Astrocyte of the cerebellum (primary cell): ENCODE data around the gene FOXA3.
A peak's percentile ranks its signal among the peaks of the same experiment; 100 is the strongest.

ENCODE experiments used
- DNase-seq: peaks from one replicate; pipeline ENCODE4 v3.0.0-alpha.2; 2011; ENCODE audit warnings: low read depth
- H3K4me3 ChIP-seq: 2 replicates; pipeline ENCODE4 v1.5.1; 2011; ENCODE audit warnings: mild to moderate bottlenecking, low read depth, low read length, moderate library complexity
- in situ Hi-C: cut with HindIII; loops from 2 replicates; pipeline ENCODE4 v1.10.0; 2017; ENCODE audit warnings: low sequenced_read_pairs
- TF ChIP-seq, protein P1 (sequence below): IDR thresholded peaks from 2 replicates; pipeline ENCODE4 v1.5.1; 2012; ENCODE audit warnings: low read length, low read depth, moderate library complexity, mild to moderate bottlenecking; ENCODE audit errors: missing control alignments

Gene FOXA3

GRCh38 chr19:45901912-45902650 is 38.0 kb downstream of the FOXA3 start, which contains the start of gene MYPOP:
Gene MYPOP (minus strand): TSS chr19:45902613. CDS start chr19:45901773, 840 bp downstream.
- DNase-seq = no peak
- TF ChIP-seq, protein P1, sequence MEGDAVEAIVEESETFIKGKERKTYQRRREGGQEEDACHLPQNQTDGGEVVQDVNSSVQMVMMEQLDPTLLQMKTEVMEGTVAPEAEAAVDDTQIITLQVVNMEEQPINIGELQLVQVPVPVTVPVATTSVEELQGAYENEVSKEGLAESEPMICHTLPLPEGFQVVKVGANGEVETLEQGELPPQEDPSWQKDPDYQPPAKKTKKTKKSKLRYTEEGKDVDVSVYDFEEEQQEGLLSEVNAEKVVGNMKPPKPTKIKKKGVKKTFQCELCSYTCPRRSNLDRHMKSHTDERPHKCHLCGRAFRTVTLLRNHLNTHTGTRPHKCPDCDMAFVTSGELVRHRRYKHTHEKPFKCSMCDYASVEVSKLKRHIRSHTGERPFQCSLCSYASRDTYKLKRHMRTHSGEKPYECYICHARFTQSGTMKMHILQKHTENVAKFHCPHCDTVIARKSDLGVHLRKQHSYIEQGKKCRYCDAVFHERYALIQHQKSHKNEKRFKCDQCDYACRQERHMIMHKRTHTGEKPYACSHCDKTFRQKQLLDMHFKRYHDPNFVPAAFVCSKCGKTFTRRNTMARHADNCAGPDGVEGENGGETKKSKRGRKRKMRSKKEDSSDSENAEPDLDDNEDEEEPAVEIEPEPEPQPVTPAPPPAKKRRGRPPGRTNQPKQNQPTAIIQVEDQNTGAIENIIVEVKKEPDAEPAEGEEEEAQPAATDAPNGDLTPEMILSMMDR = no peak
- H3K4me3 ChIP-seq = peak within 1 kb of the TSS; percentile 78
- in situ Hi-C loops = no loop called here

GRCh38 chr19:45902651-45903625 is 38.8 kb downstream of the FOXA3 start:
- peak overlapping the region; percentile 78 for H3K4me3 ChIP-seq
- TF ChIP-seq, protein P1 = no peak
- DNase-seq = peak; percentile 91
- in situ Hi-C loops = no loop called here

DNA sequence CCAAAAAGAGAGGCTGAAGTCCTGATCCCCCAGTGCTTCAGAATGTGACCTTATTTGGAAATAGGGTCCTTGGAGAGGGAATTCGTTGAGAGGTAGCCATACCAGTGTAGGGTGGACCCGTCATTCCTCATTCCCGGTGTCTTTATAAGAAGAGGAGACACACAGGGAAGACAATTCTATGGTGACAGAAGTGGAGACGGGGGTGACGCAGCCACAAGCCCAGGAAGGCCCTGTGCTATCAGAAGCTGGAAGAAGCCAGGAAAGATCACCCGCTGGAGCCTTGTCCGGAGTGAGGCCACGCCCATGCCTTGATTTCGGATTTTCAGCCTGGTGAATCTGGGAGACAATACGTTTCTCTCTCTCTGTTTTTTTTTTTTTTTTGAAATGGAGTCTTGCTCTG is 40.9 kb downstream of the FOXA3 start:
- TF ChIP-seq, protein P1 = no peak
- no peak overlapping the region for H3K4me3 ChIP-seq
- DNase-seq = no peak
- in situ Hi-C loops = no loop called here

DNA sequence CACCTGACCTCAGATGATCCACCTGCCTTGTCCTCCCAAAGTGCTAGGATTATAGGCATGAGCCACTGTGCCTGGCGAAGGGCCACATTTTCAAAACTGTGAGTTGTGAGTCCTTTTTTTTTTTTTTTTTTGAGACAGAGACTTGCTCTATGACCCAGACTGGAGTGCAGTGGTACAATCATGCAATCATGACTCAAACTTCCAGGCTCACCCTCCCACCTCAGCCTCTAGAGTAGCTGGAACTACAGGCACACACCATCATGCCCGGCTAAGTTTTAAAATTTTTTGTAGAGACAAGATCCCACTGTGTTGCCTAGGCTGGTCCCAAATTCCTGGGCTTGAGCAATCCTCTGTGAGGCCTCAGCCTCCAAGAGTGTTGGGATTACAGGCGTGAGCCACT is 42.1 kb downstream of the FOXA3 start:
- H3K4me3 ChIP-seq = no peak overlapping the region
- TF ChIP-seq, protein P1 = no peak
- in situ Hi-C loops = no loop called here
- DNase-seq = no peak

GRCh38 chr19:45908956-45909355 is 44.8 kb downstream of the FOXA3 start:
- TF ChIP-seq, protein P1 = no peak
- in situ Hi-C loops = no loop called here
- no peak overlapping the region for H3K4me3 ChIP-seq
- DNase-seq = no peak

GRCh38 chr19:45911291-45911690 is 47.2 kb downstream of the FOXA3 start:
- DNase-seq = no peak
- TF ChIP-seq, protein P1 = no peak
- no peak overlapping the region for H3K4me3 ChIP-seq
- in situ Hi-C loops = no loop called here
